Stimulated activated CD8-positive, alpha-beta memory T cell treated with anti-CD3 and anti-CD28 coated beads, Interleukin-7, amount 100 ng/mL, for 1 hour (primary cell): ENCODE results near the gene ZDHHC3.
"Not testable (repeated sequence)": the region's sequence is repeated elsewhere in the genome, so short reads cannot be mapped to it uniquely, and the experiment has no call there.

Experiments used
- DNase-seq, 2 donors: peaks; one replicate each; pipeline ENCODE4 v3.0.0-alpha.2; 2020; ENCODE audit warnings: low read depth in 2 of 2

Gene ZDHHC3

GRCh38 chr3:44995142-44995770 is 19.3 kb upstream of the ZDHHC3 start:
- DNase-seq, result no peak

DNA sequence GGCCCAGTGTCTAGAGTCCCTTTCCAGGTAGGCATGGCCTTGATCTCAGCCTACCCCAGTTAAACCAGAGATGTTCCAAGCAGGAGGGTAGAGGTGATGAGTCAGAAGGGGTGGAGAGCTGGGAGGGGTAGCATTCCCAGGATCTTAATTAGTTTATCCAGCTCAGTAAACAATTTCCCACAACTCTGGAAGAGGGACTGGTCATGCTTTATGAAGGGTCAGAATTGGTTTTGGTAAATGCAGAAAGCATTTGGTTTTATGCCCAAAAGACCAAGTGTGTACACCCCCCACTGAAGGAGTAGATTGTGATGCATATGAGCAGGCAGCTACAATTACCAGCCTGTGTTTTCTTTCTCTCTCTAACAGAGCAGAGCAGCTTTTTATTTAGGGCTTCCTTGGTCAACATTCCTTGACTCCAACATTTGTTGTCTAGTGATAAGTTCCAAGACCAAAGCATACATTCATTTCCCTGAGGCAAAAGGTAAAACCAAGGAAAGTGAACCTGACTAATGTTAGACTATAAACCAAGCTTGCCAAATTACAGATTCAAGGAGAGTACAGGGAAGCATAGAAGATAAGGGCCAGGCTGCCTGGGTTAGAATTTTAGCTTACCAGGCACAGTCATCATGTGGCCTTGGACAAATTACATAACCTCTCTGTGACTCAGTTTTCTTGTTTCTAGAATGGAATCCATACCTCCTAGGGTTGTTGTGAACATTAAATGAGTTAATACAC is 17.7 kb upstream of the ZDHHC3 start:
- DNase-seq, result no peak

DNA sequence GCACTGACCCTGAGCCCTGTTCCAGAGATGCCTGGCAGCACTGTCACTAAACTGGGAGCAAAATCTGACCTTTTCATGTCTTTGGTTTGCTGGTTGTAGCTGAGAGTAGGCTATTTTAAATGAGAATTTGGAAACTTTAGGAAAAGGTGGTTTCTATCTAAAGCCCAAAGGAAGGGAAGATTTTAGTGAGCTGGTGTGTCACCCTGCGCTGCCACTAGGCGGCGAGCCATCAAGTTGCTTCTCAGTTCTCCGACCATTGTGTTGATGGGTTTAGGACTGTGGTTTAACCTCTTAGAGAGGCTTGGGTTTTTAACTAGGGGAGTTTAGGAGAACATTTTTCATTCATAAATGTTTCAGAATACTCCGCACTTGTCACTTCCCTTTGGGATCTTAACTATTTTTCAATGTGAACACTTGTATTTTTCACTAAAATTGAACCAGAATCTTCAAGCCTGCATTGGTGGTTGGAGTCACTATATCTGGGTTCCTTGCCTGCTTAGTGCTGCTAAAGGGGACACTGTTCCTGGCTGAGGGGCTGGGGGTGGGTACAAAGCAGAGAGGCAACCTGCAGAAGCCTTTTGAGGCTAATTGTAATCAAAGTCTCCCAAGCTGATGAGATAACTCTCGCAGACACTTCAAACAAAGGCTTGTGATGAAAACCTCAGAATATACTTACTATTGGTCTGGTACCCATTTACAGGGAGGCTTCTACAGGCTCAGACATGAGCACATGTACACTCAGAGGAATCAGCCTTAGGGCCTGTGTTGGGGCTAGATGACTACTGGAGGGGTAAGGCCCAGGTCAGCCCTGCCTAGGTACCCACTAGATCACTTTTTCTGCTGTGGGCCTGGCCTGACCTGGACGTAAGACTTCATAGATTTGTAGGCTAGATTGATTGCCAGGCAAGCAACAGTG is 16.8 kb upstream of the ZDHHC3 start:
- no peak for DNase-seq

GRCh38 chr3:44991326-44991725 is 15.4 kb upstream of the ZDHHC3 start:
- no peak for DNase-seq

DNA sequence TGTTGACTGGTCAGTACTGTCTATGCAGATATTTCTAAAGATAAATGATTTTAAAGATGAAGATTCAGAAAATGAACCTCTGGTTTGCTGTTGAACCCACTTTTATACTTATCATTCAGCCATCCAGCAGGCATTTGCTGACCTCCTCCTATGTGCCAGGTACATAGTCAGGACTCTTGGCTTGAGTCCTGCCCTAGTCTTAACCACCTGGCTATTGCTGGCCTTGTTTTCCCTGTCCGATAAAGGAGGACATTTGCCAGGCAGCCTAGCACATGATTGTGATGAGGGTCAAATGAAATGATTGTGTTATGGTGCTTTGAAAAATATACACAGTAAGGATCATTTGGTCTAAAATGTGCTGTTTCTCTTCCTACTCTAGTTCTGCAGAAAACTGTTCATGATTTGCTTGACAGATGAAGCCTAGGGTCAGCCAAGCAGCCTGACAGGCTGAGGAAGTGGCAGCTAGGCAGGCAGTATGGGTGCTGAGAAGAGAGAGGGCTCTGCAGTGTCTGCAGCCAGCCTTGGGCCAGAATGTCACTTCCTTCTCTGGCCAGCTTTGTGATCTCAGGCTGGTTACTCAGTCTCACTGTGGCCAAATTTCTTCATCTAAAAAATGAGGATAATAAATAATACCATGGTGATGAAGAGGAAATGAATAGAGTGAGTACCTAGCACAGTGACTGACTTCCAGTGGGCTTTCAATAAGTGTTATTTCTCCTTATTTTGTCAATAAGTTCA is 13.8 kb upstream of the ZDHHC3 start:
- DNase-seq, result no peak

DNA sequence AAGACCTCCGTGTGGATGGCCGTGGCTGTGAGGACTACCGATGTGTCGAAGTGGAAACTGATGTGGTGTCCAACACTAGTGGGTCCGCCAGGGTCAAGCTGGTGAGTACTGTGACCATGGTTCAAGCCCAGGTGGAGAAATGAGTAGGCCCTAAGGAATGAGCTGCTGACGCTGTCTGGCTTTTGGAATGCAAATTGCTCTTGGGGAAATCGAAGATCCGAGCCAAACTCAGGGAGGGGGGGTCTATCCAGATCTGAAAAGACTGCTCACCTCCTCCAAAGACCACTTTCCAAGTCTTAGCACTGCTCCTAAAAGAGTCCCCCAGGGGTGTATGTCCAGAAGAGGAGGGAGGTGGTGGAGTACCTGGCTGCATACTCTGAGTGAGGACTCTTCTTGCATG is 13.2 kb upstream of the ZDHHC3 start:
- no peak for DNase-seq

DNA sequence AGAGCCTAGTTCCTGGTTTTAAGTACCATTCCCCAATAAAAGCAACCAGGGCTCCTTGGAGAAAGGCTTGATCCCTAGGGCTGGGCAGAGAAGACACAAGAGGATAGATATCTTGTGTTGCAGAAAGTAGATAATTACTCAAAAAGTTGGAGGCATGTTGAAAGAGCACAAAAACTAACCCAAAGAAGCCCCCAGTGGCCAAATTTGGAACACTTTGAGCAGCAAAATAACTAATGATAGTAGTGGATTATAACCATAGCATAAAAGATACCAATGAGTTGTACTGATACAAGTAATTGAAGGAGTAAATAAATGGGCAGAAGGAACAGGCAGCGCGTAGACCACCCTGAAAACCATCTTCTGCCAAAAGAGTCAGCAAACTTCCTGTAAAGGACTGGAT is 12.1 kb upstream of the ZDHHC3 start:
- DNase-seq, result no peak

DNA sequence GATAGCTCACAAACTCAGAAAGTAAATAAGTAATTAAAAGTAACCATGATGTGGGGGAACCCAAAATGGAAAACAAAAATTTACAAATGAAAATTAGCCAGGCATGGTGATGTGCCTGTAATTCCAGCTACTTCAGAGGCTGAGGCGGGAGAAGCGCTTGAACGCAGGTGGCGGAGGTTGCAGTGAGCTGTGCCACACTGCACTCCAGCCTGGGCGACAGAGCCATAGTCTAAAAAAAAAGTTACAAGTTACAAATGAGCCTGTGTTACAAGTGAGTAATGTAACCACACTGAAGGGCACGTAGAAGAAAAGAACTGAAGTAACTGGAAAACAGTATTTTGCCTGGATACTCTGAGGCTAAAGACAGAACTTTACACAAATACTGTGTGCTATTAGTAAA is 11.4 kb upstream of the ZDHHC3 start:
- DNase-seq, result no peak

DNA sequence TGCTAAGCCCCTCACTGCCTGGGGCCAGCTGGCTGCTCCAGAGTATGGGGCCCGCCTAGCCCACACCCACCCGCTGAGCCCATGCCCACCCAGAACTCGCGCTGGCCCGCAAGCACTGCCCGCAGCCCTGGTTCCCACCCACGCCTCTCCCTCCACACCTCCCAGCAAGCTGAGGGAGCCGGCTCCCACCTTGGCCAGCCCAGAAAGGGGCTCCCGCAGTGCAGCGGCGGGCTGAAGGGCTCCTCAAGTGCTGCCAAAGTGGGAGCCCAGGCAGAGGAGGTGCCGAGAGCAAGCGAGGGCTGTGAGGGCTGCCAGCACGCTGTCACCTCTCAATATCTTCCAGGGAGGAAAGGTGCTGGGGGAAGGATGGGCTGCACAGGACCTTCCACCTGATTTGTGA is 10.4 kb upstream of the ZDHHC3 start:
- not testable (repeated sequence) for DNase-seq

GRCh38 chr3:44984335-44984734 is 8.4 kb upstream of the ZDHHC3 start:
- no peak for DNase-seq

- DNase-seq, result no peak
Measured at GRCh38 chr3:44983484-44983941, 7.5 kb upstream of the ZDHHC3 start.

DNA sequence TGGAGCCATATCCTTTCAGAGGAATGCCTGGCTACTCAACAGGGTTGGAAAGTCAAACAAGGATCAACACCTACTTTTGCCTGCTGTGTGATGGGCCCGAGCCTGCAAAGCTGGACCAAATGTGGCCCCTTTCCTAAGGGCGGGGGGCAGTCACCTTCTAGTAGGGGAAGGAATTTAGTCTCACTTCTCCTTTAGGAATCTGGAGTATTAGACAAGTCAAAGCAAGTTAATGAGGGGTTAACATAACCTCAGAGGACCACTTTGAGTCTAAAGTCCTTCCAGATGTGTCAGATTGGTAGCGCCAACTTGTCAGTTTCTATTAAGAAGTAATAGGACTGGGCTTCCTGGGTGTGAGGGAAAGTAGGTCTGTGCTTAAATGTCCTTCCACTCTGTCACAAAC is 6.8 kb upstream of the ZDHHC3 start:
- DNase-seq, result no peak

DNA sequence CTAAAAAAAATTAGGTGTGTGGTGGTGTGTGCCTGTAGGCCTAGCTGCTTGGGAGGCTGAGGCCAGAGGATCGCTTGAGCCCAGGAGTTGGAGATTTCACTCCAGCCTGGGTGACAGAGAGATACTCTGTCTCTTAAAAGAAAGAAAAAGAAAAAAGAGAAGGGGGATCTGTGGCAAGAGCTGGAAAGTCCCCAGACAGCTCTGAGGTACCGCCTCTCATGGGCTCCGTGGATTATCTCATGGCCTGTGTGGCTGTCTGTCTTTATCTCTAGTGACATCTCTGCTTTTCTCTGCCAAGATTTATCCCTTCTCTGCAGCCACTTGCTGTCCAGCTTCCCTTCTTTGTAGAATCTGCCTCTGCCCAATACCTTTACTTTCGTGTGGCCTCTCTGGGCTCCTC is 5.8 kb upstream of the ZDHHC3 start:
- no peak for DNase-seq

GRCh38 chr3:44981220-44981619 is 5.2 kb upstream of the ZDHHC3 start:
- no peak for DNase-seq

DNA sequence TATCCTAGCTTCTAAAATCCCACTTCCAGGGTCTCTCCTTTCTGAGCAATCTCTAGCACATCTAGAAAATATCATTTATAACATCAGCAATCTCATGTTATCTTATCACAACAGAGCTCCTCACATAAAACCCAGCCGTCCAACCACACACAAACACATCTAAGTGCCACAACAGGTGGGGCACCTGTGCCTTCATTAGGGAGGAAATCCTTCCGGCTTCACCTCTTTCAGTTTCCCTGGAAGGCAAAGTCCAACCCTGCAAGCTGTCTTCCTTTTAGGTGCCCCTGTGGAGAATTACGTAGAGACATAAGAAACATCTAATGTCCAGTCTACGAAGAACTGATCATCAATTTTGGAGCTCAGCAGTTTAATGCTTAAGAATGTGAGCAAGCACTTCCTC is 1.6 kb downstream of the ZDHHC3 start:
- no peak for DNase-seq

DNA sequence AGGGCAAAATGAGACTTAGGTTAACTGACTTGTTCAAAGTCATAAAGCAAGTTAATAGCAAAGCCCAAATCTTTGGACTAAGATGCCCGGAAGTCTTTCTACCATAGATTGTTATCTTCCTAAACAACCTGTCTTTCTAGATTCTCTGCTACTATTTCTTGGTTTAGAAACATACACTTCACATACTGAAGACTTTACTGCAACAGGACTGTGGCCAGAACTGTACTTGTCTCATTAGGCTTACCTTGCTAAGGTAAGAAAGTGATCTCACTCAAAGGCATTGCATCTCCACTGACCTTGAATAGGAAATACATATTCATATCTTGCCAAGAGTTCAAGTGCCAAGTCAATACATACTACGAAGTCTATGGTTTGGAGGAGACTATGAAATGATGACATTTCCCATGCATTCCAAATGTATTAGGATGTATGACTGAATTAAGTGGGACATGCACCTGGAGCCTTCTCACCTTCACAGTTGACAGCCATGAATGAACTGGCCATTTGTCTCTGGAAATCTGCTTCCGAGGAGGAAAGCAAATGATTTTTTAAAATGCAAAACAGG is 5.0 kb downstream of the ZDHHC3 start:
- no peak for DNase-seq

GRCh38 chr3:44969828-44970179 is 6.2 kb downstream of the ZDHHC3 start:
- no peak for DNase-seq

DNA sequence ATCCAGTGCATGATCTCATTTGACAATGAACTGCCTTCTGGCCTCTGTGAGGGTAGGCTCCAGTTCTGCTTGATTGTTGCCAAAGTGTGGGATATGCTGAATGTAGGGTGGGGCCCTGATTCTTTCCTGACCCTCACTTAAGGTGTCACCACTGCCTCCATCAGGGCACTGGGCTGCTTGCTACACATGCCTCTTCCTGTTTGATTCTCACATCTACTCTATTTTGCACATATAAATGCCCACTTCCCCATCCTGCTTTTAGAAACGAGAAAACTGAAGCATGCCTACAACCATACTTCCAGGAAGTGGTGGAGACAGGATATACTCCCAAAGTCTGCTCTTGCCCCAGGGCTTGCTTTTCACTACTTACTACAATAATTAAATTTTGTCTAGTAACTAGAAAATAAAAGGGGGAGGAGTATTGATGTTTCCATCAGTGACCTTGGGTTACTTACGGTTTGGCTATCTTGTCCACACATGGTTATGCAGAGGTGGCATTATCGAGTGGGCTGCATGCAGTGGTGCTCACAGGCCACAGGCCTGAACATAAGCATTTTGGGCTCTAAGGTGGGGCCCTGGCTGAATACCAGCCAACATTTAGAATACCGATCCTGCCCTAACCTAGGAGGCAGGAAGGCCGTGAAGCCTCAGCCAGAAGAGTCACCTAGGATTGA is 6.7 kb downstream of the ZDHHC3 start:
- no peak for DNase-seq

GRCh38 chr3:44968447-44968858 is 7.5 kb downstream of the ZDHHC3 start:
- DNase-seq, result no peak

DNA sequence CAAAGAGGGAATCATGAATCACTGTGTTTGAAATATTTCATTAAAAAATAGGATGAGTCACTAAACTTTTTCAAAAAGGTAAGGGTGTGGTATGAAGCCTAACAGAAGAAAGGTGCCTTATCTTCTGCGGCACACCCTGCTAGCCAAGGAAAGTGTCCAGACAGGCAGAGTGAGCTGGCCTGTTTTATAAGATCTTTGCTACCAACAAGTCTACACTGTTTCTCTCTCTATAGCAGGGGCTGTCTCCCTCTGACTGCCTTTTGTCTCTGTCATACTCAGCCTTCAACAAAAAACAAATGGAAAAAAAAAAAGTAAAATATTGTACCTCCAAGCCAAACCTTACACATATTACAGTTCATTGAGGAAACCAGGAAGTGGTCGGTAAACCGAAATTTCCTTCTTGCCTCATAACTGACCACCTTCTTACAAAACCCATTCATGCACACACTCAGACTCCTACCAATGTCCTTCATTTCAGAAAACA is 9.1 kb downstream of the ZDHHC3 start:
- DNase-seq, result no peak

DNA sequence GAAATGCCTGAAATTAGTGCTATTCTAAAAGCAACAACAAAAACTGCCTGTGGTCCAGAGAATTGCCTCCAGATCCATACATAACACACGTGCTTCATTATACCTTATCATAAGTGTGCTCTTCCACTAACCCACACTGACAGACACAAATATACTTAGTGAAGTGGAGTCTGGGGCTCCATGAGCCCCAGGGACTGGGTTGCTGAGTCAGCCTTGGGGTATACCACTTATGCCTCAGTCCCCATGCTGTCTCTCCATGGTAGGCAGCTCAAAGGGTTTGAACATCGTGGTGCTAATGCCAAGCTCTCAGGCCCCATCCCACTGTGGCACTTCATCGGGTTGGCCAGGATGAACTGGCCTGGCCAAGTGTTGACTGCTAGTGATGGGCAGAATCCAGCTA is 10.8 kb downstream of the ZDHHC3 start:
- DNase-seq, result no peak
